K562 (cell line): ENCODE data around the gene COL26A1. TPM values are rescaled to one million over a fixed set of nuclear protein-coding genes. Genes with fewer than 3 reads are reported as not detected.

Experiments
- CBX2 ChIP-seq: fragments of 200-600 bp; sonication (generic); IDR thresholded peaks from one replicate; pipeline ENCODE4 v1.6.1; 2012; ENCODE audit warnings: mild to moderate bottlenecking, low read length, inconsistent platforms; ENCODE audit not compliant: insufficient read depth, poor library complexity, severe bottlenecking
- CSDE1 ChIP-seq, 2 experiments: fragments of 450-650 bp; IDR thresholded peaks; 2 replicates each; pipeline ENCODE4 v1.6.1; 2016; ENCODE audit warnings: mild to moderate bottlenecking in 1 of 2
- DPF2 ChIP-seq: fragments of 450-650 bp; IDR thresholded peaks from 2 replicates; pipeline ENCODE4 v1.6.1; 2016
- HDAC8 ChIP-seq: fragments of 450-650 bp; IDR thresholded peaks from 2 replicates; pipeline ENCODE4 v1.6.1; 2016; ENCODE audit warnings: mild to moderate bottlenecking, missing genetic modification characterization, moderate library complexity, missing compliant biosample characterization
- MIER1 ChIP-seq: fragments of 450-650 bp; IDR thresholded peaks from 2 replicates; pipeline ENCODE4 v1.6.1; 2016; ENCODE audit warnings: antibody characterized with exemption, mild to moderate bottlenecking, low read depth
- NELFE ChIP-seq: IDR thresholded peaks from 2 replicates; pipeline ENCODE4 v1.6.1; 2011; ENCODE audit warnings: mild to moderate bottlenecking; ENCODE audit not compliant: insufficient read depth, insufficient read length
- TCF7 ChIP-seq: sonication (generic); IDR thresholded peaks from 2 replicates; pipeline ENCODE4 v1.6.1; 2016; ENCODE audit warnings: antibody characterized with exemption, borderline replicate concordance
- USF1 ChIP-seq: sonication (generic); formaldehyde crosslinking; IDR thresholded peaks from 2 replicates; pipeline ENCODE4 v1.9.0; 2022; ENCODE audit warnings: mild to moderate bottlenecking, missing genetic modification reagents
- ZNF655 ChIP-seq: fragments of 250-450 bp; sonication (Bioruptor Pico); IDR thresholded peaks from 2 replicates; pipeline ENCODE4 v1.5.0; 2021
- polyA plus RNA-seq, 8 experiments: library from polyadenylated mRNA; depleted of rRNA in 4 of 8; stranded (reverse) in 5 of 8; unstranded in 3 of 8; fragments of >200 nt; fragmentation: Nextera tagmentation in 2 of 8; fragmentation: Illumina TruSeq in 1 of 8; extraction: Ambion mirVana in 2 of 8; extraction: Trizol in 1 of 8; gene quantifications; 2 replicates each; pipeline versions ENCODE4 v1.2.1 to v1.2.3, GENCODE V29; 2011 to 2014; ENCODE audit warnings: inconsistent platforms in 1 of 8, missing spikeins in 1 of 8
- total RNA-seq, 7 experiments: library from RNA; depleted of rRNA in 6 of 7; stranded (reverse); fragments of >200 nt in 6 of 7; fragmentation: Illumina TruSeq in 2 of 7; extraction: Trizol in 2 of 7; gene quantifications; 2 replicates each; pipeline versions ENCODE4 v1.2.1 to v1.2.3, GENCODE V29; 2011 to 2021; ENCODE audit warnings: low replicate concordance in 1 of 7
- TF ChIP-seq, protein P1 (sequence below): fragments of 250-450 bp; sonication (Bioruptor Pico); IDR thresholded peaks from 2 replicates; pipeline ENCODE4 v1.4.0; 2020; ENCODE audit warnings: mild to moderate bottlenecking, moderate library complexity
- TF ChIP-seq, protein P2 (sequence below): sonication (generic); IDR thresholded peaks from 2 replicates; pipeline ENCODE4 v1.6.1; 2016

COL26A1 gene
- total and polyA plus RNA-seq, 9 of the 15 experiments (the other 6 are each of a cell fraction or from before 2014, with no cell fraction given), result 0.04 to 0.39 (median 0.07) TPM; not detected in 5

DNA sequence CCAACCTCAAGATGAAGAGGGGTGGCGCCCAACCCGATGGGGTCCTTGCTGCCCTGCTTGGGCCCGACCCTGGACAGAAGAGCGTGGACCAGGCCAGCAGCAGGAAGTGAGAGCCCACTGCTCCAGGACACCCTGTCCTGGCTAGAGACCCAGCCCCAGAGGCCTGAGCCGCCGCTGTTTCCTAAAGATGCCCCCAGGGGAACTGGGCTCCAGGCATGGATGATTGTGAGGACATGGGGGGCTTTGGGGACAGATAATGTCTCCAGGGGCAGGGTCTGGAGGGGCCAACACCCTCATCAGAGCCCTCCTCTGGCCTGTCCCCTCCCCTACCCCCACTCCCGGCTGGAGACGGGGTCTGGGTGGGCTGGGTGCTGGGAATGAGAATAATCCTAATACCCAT, 194.7 kb downstream of the COL26A1 start (continued):
- TF ChIP-seq ZNF655 (CRISPR knock-in tag), result no peak
- no peak for TF ChIP-seq TCF7
- TF ChIP-seq MIER1, result no peak
- TF ChIP-seq, protein P1, sequence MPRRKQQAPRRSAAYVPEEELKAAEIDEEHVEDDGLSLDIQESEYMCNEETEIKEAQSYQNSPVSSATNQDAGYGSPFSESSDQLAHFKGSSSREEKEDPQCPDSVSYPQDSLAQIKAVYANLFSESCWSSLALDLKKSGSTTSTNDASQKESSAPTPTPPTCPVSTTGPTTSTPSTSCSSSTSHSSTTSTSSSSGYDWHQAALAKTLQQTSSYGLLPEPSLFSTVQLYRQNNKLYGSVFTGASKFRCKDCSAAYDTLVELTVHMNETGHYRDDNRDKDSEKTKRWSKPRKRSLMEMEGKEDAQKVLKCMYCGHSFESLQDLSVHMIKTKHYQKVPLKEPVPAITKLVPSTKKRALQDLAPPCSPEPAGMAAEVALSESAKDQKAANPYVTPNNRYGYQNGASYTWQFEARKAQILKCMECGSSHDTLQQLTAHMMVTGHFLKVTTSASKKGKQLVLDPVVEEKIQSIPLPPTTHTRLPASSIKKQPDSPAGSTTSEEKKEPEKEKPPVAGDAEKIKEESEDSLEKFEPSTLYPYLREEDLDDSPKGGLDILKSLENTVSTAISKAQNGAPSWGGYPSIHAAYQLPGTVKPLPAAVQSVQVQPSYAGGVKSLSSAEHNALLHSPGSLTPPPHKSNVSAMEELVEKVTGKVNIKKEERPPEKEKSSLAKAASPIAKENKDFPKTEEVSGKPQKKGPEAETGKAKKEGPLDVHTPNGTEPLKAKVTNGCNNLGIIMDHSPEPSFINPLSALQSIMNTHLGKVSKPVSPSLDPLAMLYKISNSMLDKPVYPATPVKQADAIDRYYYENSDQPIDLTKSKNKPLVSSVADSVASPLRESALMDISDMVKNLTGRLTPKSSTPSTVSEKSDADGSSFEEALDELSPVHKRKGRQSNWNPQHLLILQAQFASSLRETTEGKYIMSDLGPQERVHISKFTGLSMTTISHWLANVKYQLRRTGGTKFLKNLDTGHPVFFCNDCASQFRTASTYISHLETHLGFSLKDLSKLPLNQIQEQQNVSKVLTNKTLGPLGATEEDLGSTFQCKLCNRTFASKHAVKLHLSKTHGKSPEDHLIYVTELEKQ (CRISPR knock-in tag), result no peak
- no peak for TF ChIP-seq USF1 (CRISPR knock-in tag)
- TF ChIP-seq CBX2, result no peak
- TF ChIP-seq NELFE, result no peak
- TF ChIP-seq, protein P2, sequence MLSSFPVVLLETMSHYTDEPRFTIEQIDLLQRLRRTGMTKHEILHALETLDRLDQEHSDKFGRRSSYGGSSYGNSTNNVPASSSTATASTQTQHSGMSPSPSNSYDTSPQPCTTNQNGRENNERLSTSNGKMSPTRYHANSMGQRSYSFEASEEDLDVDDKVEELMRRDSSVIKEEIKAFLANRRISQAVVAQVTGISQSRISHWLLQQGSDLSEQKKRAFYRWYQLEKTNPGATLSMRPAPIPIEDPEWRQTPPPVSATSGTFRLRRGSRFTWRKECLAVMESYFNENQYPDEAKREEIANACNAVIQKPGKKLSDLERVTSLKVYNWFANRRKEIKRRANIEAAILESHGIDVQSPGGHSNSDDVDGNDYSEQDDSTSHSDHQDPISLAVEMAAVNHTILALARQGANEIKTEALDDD, result no peak
- TF ChIP-seq HDAC8, result no peak
- no peak for TF ChIP-seq DPF2
- no peak for TF ChIP-seq CSDE1 (IDR thresholded peaks at IDR 0.05)
- TF ChIP-seq, all 486 proteins: peak for 0
